GM18907 (cell line): ENCODE data around the gene LRGUK.
A peak's percentile ranks its signal among the peaks of the same experiment; 100 is the strongest.

Source experiments
- ATAC-seq: cut with Tn5 transposase; IDR thresholded peaks from one replicate; pipeline ENCODE4 v1.9.1; 2021; ENCODE audit warnings: mild to moderate bottlenecking, moderate library complexity; ENCODE audit not compliant: unreplicated experiment

LRGUK gene

DNA sequence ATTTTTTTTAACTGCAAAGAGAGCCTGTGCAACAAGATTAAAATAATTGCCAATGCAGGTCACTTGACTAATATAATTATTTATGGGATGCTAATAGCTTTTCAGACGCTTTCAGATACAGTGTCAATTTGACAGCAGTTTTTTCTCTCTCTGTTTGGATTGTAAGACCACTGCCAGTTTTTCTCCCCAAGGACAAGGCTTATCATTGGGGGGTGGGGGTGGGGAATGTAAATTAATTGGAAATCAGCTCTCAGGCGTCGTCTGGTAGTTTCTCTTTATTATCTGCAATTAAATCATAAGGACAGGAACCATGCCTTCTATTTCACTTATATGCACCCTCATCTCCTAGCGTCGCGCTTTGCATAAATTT is 559 bp upstream of the LRGUK start:
- no peak for ATAC-seq

DNA sequence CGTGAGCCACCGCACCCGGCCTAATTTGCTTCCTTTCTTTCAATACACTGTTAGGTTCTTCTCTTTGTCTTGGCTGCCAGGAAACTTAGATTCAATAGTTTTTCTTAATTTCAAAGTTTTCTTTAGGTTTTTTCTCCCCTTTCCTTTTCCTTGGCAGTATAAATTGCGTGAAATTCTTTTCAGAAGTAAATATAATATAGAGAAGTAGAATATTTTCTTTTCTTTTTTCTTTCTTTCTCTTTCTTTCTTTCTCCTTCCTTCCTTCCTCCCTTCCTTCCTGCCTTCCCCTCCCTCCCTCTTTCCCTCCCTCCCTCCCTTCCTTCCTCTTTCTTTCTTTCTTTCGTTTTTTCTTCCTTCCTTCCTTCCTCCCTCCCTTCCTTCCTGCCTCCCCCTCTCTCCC is 1.7 kb downstream of the LRGUK start:
- ATAC-seq, result no peak

DNA sequence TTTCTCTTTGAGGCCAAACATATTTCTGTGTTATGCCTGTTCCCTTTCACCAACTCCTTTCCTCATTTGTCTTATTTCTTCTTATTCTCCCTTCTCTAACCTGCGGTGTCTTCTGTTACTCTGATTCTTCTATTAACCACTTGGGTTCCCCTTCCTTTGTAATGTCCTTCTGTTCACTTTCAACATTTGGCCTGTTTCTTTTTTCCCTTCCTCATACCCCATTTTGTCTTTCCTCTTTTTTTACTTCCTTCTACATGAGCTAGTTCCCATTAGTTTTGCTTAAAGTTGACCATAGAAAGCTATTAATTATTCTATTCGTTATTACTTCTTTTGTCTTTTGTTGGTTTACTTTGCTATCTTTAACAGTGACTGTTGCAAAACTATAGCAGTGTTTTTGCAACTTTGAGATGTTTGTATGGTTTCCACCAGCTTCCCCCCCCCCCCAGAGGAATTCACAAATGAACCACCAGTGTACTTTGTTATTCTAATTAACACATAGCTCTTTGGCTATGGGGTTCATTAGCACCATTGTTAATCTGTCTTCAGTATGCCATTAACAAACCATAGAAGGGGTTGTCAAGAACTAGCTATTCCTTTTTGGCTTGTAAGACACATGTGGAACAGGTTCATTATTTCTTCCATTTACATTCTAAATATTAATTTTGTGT is 2.9 kb downstream of the LRGUK start:
- ATAC-seq, result no peak

DNA sequence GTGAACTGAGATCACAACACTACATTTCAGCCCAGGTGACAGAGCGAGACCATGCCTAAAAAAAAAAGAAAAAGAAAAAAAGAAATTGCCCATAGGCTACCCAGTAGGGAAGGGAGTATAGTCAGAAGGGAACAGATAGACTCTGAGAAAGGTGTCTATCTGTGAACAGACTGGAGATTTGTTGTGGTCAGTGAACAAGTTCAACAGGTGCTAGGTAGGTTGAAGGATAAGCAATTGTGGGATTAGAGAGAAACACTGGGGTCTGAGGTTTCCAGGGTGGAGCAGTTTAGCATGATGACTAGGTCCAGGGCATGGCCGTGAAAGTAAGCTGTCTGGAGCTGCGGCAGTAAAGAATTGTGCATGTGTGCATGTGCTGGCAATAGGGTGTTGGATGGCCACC is 6.9 kb downstream of the LRGUK start:
- ATAC-seq, result no peak

DNA sequence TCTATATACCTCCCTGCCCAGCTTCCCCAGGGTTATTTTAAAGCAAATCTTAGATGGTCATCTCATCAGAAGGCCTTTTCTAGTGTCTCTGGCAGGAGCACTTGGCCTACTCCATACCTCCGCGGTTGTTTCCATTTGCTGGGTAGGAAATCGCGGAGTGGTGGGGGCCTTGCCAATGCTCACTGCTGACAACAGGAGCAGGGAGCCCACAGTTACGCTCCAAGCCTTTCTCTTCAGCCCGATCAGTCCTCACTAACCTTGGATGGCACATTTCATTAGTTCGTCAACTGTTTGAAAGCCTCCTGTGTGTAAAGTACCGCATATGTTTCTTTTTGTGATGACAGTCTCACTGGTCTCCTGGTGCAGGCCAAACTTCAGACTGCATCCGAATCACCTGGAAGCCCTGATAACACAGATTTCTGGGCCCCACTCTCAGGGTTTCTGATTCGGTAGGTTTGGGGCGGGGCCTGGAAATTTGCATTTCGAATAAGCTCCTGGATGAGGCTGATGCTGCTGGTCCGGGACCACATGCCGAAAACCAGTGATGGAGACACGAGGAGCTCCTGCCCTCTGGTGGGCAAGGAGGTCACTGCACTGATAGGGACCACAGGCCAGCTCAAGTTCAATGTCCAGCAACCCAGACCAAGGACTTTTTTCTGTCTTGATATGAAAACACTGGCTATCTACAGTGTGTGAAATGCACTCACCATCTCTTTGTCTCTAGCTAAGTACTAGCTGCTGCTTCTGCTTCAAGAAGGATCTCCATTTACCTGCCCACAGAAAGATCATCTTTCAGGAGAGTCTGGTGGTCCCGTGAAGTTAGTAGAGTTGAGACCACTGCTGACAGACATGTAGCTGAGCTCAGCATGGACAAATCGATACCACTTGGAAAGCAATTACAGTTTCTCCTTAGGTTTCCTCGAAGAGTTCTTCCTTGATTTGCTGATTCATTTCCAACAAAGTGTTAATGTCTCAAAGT is 14.0 kb downstream of the LRGUK start:
- peak; percentile 86 for ATAC-seq

DNA sequence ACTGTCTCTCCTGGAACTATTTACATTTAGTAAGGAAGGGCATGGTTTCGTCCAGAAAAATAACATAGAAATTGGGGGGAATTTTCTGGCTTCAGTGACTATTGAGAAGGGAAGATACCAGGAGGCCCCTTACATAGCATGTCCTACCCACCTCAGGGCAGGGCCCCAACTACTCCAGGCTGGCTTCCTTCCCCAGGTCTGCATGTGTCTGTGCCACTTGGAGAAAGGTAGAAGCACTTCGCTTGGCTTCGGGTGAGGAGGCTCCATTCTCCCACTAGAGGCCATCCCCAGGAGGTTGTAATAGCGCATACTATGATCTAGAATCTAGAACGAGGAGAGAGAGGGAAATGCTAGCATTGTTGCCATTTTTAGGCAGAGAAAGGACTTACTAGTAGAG is 14.7 kb downstream of the LRGUK start:
- no peak for ATAC-seq

DNA sequence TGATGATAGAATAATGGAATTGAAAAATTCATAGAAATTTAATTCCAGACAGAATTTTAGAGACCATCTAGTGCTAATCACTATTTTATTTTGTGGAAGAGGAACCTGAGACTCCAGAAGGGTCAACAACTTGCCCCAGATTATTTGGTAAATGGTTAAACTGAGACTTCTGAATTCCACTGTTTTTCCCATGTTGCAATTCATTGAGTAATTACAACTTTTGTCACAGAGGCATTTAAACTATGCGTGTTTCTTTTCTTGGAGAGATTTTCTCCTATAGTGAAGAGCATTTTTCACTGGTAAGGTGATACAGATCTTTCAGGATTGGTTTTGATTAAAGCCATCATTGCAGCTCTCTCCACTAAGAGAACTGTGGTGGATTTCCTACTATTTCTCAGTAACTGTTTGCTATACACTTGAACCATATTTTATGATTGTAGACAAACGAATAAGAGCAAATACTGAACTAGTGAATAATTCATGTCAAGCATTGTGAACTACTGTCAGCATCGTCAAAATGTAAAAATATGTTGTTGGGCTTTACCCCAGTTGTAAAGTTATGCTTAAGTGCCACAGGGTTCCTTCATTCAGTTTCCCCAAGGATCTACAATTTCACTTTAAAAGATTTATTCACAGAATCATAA is 26.5 kb downstream of the LRGUK start:
- ATAC-seq, result no peak

DNA sequence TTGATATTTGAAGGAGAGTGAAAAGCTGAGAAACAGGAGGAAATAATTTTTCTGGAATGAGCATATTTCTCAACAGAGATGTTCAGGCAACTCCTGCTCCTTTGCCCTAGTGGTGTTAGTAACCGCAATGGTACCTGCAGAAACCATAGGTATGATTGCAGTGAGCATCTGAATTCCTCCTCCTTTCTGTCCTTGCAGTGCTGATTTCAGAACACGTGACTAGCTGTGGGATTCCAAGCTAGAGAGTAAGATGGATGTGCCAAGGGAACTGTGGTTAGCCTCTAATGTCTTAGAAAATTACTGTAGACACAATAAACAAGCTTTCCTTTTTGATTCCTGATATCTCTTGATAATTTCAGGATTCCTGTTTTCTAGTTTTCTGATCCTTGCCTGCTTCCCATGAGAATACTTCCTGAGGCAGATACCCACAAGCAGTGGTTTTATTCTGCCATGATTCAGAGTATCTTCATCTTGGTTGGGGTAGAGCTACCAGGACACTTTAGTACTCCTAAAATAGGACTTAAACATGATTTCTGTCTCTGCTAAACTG is 27.5 kb downstream of the LRGUK start:
- no peak for ATAC-seq

DNA sequence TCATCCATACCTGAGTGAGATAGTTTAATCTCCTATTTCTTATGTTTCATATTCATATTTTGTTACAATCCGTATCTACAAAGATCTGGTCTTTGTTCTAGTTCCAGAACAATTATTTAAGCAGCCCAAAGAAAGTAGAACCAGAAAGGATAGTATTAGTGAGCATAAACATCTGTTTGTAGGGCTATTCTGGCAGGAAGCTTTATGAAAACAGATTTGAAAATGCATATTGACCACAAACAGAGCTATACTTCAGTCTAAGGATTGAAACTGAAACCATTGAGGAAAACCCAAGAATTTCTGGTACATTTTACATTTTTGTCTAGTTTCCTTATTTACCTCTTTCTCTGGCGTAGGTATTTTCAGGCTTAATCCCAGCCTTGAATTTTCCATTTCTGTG is 28.1 kb downstream of the LRGUK start:
- no peak for ATAC-seq

DNA sequence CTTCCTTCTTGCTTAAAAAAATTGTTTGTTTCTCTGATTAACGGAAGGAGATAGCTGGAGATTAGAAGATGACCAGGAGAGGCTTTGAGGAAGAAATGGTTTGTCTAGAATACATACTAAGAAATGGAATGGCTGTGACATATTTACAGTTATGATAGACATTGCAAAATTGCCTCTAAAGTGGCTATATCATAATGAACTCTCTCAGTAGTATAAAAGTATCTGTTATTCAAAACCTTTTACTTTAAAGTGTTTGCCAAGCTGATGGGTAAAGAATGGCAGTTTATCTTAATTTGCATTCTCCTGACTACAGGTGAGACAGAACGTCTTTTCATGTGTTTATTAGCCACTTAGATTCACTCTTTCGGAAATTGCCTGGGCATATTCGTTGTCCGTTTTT is 28.7 kb downstream of the LRGUK start:
- no peak for ATAC-seq

DNA sequence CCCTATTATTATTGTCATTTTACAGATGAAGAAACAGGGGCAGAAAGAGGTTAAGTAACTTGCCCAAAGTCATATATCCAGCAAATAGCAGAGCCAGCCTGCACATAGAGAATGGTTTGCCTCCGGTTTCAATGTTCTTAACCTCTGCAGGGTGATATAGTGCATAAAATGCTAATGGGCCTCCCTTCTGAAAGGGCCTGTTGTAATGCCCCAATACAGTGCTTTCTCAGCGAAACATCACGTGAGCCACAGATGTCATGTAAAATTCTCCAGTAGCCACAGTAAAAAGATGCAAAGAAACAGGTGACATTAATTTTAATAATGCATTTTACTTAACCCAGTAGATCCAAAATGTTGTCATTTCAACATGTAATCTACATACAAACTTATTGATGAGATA is 38.1 kb downstream of the LRGUK start:
- no peak for ATAC-seq

DNA sequence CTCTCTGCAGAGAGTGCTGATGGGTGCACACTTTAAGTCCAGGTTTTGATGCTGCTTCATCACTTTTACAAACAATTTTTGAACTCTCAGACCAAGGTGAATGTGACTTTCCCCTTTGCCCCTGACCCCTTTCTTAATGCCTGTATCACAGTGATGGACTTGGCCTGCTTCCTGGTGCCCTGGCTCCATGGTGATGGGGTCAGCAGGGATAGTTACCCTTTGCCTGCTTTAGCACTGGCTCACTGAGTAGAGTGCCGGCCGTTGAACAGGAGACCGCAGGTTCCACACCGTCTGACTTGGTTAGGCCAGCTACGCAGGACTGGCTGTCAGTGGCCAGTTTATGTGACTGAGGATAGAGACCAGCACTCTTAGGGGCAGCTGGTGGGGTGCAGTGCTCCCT is 40.1 kb downstream of the LRGUK start:
- no peak for ATAC-seq

DNA sequence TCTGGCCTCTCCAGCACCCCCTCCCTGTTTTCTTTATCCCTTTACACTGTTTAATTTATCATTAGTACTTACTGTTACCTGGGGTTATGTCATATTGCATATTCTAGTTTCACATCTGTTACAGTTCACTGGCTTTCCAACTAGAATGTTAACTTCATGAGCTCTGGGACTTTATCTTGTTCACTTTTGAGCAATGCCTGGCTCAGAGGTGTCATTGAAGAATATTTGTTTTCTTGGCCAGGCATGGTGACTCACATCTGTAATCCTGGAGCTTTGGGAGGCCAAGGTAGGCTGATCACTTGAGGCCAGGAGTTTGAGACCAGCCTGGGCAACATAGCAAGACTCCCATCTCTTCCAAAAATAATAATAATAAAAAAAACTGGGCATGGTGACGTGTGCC is 40.7 kb downstream of the LRGUK start:
- no peak for ATAC-seq

DNA sequence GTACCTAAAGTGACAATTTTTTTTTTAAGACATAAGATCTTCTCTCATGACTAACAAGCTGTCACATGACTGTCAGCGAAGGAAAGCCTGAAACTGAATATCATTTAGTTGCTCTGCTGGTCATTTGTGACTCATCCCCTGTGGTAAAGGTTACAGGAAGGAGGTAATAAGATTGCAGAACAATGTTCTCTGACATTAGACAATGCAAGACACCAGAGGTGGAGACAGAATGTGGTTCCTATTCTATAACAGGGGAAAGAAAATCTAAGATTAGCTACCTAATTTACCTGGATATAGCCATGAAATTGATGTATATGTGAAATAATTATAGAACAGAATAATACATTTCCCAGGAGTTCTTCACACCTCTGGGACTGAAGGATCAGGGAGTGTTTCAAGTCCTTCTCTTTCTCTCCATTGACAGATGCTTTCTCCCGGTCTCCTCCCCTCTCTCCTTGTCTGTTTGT is 47.7 kb downstream of the LRGUK start:
- ATAC-seq, result peak; percentile 93

DNA sequence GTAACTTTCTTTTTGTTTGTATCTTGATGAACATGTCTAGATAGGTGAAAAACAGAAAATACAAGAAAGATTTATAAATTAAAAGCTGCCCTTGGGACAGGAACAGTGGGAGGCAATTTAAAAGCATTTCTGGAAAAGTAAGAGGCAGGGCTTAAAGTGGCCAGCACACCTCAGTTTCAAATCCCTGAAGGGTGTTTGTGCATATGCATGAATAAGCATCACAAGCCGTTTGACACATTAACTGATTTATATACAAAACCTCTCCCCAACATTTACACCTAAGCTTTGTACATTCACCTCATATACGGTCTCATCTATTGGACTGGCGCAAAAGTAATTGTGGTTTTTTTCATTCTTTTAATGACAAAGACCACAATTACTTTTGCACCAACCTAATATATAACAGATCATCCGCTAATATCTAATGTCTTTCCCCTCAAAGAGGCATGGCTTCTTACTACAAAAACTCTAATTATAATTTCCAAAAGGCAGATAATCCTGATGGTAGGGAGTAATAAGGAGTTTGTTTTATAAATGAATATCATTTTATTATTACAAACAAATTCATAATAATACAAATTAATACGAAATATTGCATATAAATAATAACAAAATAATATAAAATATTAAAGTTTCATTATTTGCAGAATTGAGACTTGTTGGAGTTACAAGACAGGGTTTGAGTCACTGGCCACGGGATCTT is 48.3 kb downstream of the LRGUK start:
- ATAC-seq, result no peak

DNA sequence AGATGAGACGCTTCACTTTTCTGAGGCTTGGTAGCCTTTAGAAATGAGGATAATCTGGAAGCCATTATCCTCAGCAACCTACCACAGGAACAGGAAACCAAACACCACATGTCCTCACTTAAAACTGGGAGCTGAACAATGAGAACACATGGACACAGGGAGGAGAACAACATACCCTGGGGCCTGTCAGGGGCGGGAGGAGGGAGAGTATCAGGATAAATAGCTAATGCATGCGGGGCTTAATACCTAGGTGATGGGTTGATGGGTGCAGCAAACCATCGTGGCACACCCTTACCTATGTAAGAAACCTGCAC is 48.9 kb downstream of the LRGUK start:
- ATAC-seq, result no peak

DNA sequence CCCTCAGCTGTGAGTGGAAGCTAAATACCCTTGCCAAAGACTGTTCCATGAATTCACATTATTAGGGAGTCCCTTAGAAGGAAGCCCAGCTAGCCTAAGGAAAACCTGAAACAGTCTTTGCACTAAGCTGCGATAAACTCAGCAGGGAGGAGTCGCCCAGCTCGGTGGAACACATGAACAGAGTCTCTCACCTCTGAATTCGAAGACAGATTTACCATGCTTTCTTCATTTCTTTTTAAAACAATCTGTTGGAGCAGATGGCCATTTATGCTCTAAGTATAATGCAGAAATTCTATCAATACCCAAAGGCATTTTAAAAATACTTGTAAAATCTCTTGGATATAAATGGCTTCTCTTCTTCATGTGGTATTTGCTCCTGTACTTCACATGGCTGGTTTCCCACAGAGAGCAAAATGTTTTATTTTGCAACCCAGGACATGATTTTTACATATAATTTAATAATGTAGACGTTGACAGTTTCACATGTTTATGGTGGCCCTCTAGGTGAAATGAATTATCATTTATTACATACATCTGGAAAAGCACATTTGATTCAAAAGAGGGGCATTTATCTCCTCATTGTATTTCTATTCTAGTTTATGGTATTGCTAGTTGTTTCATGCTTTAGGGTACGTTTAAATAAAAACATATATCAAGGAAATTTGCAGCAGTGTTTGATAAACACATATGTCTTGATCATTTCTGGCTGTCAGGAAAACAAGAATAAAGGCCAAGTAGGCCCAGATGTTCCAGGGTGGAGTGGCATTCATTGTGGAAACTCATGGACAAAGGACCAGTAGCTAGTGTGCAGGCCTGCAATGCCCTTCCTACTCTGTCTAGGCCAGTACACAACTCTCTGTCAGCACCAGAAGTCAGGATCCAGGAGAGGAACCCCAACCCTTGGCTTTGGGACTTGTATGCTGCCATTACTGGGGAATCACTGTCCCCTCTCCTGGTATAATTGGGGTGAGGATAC is 52.2 kb downstream of the LRGUK start:
- no peak for ATAC-seq

DNA sequence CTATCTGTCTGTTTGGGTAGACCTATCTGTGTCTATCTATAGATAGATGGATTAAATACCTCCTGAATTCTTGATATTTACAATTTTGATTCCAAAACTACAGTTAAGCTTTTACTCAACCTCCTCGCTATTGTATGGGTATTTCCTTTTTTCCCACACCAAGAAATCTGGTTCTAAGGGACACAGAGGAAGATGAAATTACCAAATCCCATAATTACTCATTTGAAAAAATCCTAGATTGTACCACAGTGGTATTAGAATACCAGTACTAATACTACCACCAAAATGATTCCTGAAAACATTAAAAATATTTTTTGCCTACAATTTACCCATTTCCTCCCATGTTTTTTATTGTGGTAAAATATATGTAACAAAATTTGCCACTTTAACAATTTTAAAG is 53.2 kb downstream of the LRGUK start:
- no peak for ATAC-seq

DNA sequence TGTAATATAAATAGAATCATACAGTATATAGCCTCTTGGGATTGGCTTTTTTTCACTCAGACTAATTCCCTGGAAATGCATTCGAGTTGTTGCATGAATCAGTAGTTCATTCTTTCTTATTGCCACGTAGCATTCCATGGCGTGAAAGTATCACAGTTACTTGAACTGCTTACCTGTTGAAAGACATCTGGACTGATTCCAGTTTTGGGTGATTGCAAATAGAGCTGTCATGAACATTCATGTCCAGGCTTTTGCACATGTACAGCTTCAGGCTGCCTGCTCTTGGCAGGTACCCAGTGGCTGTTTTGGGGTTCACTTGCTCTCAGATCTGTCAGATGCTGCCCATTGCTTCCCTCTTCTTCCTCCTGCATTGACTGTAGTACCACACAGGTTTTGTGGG is 54.9 kb downstream of the LRGUK start:
- no peak for ATAC-seq

DNA sequence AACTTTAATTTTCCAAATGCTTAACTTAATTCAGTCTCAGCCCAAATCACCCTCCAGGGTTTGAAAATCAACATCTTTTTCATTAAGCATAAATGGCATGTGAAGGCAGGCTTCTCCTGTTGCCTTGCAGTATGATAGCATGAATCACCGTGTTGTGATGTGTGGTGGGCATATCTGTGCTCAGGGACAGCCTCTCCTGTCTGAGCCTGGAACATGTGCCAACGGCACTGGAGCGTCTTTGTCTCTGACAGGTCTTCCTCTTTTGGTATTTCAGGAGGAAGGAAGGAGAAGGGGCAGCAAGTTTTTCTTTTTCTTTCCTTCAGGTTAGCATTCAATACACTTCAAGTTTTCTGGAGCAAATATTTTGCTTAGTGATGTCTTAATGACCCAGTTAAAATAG is 57.6 kb downstream of the LRGUK start:
- ATAC-seq, result no peak
